Prostate gland (tissue), 2 donors: ENCODE results near the gene MAP3K4.

Experiments
- POLR2A ChIP-seq: fragments of 450-650 bp; IDR thresholded peaks from one replicate; pipeline ENCODE4 v1.6.1; 2016; ENCODE audit warnings: antibody characterized with exemption, mild to moderate bottlenecking
- TF ChIP-seq, protein P1 (sequence below), 4 experiments: fragments of 200-600 bp in 2 of 4; fragments of 450-650 bp in 2 of 4; sonication (generic) in 2 of 4; IDR thresholded peaks; 1 replicate in 3 of 4; 2 replicates in 1 of 4; pipeline ENCODE4 v1.5.1; 2016 to 2019; ENCODE audit warnings: antibody characterized with exemption in 4 of 4, mild to moderate bottlenecking in 2 of 4, moderate library complexity in 2 of 4

DNA sequence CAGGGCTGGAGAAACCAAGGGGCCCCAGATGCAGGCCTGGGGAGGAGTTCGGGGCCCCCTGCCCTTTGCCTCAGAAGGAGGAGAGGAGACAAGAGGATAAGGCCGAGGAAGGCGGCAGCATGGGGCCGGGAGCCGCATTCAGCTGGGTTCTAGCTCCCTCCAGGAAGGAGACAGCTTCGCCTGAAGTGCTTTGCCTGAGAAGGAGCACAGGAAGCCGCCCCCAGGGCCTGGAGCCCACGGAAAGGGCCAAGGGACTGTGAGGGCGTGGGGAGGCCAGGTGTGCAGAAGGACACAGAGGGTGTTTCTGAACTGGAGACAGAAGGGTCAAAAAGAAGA lies 160.9 kb downstream of the MAP3K4 start:
- TF ChIP-seq POLR2A = no peak
- TF ChIP-seq, protein P1, sequence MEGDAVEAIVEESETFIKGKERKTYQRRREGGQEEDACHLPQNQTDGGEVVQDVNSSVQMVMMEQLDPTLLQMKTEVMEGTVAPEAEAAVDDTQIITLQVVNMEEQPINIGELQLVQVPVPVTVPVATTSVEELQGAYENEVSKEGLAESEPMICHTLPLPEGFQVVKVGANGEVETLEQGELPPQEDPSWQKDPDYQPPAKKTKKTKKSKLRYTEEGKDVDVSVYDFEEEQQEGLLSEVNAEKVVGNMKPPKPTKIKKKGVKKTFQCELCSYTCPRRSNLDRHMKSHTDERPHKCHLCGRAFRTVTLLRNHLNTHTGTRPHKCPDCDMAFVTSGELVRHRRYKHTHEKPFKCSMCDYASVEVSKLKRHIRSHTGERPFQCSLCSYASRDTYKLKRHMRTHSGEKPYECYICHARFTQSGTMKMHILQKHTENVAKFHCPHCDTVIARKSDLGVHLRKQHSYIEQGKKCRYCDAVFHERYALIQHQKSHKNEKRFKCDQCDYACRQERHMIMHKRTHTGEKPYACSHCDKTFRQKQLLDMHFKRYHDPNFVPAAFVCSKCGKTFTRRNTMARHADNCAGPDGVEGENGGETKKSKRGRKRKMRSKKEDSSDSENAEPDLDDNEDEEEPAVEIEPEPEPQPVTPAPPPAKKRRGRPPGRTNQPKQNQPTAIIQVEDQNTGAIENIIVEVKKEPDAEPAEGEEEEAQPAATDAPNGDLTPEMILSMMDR (IDR thresholded peaks at IDR 0.05) = no peak
